NCI-H1436 (cell line): ENCODE results near the gene HES2.
"Not testable (repeated sequence)": the region's sequence is repeated elsewhere in the genome, so short reads cannot be mapped to it uniquely, and the experiment has no call there.

Source experiments
- DNase-seq: peaks from one replicate; lab custom pipeline; 2025; lab: John Stamatoyannopoulos, UW

Gene HES2

GRCh38 chr1:6419804-6420453, at the start of gene HES2:
Gene HES2 (minus strand): TSS chr1:6419919. CDS start chr1:6419820, 99 bp downstream.
- no peak for DNase-seq

GRCh38 chr1:6468729-6469461, 49.2 kb upstream of the HES2 start:
- DNase-seq: no peak

- no peak for DNase-seq
Measured at GRCh38 chr1:6467744-6468688, 48.3 kb upstream of the HES2 start.

- DNase-seq: no peak
Measured at GRCh38 chr1:6467224-6467623, 47.5 kb upstream of the HES2 start.

GRCh38 chr1:6466751-6467150, 47.0 kb upstream of the HES2 start:
- DNase-seq: no peak

GRCh38 chr1:6466023-6466422, 46.3 kb upstream of the HES2 start, which contains the start of gene TNFRSF25:
Gene TNFRSF25 (minus strand): TSS chr1:6466173. CDS start chr1:6466107, 66 bp downstream.
- DNase-seq: no peak

- no peak for DNase-seq
Measured at GRCh38 chr1:6465461-6466005, 45.8 kb upstream of the HES2 start.

GRCh38 chr1:6464915-6465314, 45.2 kb upstream of the HES2 start:
- no peak for DNase-seq

- DNase-seq: no peak
Measured at GRCh38 chr1:6464514-6464836, 44.8 kb upstream of the HES2 start.

DNA sequence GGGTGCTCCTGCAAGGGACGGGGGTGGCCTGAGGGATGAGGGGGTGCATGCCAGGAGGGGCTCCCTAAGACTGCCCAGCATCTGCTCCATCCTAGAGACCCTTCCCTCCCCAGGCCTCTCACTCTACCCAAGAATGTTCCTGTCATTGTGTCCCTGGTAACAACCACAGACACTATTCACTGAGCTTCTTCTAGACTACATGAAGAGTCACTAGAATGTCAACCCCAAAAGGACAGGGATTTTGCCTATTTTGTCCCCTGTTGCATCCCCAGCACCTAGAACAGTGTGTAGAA, 43.3 kb upstream of the HES2 start:
- DNase-seq: no peak

- no peak for DNase-seq
Measured at GRCh38 chr1:6462412-6463119, 42.8 kb upstream of the HES2 start.

DNA sequence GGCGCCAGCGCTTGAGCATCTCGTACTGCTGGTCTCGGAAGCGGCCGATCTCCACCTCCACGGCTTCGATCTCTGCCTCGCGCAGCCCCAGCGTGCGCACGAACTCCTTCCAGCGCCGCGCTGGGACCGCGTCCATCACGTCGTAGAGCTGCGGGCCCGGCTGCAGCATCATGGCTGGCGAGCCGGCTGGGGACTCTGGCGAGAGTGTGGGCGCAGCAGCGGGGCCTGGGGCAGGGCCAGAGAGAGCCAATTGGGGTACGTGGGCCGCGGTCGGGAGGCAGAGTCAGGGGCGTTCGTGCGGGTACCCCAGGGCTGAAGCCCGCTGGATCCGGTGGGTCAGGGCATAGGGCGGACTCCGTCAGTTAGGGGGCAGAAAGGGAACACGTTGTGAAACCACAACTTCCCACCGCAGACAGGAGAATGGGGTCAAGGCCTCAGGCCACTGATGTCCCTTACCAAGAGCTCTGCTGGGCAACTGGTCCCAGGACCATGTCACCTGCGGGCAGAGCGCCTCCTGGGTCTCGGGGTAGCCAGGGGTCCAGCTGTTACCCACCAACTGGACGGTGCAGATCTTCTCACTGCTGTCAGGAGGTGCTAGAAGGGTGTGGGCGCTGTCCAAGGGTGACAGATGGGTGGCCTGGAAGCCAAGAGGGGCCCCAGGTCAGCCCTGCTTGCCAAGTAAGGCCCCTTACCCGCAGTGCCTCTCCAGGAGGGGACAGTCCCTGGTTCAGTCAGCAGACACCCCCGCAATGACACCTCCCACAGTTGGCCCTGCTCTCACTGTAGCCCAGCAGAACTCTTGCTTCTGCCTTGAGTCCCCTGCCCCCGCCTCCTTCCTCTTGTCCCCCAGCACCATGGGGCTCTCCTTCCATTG, 42.1 kb upstream of the HES2 start:
- no peak for DNase-seq

- DNase-seq: no peak
Measured at GRCh38 chr1:6461051-6461530, 41.4 kb upstream of the HES2 start.

- no peak for DNase-seq
Measured at GRCh38 chr1:6460301-6461050, 40.8 kb upstream of the HES2 start.

DNA sequence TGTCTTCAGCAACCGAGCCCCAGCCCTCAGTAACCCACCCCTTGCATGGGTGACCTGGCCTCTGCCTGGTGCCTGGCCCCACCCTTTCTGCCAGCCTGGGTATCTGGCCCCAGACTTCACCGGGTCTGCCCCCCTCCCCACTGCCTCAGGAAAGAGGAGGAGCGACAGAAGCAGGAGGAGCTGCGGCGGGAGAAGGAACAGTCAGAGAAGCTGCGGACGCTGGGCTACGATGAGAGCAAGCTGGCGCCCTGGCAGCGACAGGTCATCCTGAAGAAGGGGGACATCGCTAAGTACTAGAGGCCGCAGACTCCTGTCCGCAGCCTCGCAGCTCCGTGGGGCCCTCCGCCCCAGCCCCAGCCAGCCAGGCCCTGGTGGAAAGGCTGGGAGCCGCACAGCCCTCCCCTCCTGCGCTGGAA, 40.1 kb upstream of the HES2 start:
- no peak for DNase-seq

DNA sequence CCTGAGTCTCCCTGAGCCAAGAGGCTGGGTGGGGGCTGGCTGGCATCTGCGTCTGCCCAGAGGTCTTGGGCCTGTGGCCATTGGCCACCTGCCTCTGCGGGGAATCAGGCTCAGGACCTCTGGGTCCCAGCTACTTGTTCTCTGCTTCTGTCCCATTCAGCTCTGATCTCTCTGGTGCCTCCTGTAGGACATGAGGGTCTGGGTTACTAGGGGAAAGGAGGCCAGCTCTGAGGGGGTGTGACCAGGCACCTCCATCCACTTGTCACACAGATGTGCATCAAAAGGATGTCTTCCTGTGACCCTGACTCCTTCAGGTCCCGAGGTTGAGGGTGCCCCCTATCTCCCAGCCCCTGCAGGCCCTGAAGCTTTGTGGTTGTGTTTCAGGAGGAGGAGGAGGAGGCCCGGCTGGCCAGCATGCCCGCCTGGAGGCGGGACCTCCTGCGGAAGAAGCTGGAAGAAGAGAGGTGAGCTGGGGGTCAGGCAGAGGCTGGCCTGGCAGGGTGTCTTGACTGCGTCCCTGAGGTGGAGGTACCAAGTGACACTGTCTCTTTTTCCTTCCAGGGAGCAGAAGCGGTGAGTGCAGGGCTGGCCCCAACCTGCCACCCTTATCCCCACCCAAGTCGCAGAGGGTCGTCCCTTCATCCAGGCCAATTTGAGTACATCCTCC, 37.2 kb upstream of the HES2 start:
- no peak for DNase-seq

DNA sequence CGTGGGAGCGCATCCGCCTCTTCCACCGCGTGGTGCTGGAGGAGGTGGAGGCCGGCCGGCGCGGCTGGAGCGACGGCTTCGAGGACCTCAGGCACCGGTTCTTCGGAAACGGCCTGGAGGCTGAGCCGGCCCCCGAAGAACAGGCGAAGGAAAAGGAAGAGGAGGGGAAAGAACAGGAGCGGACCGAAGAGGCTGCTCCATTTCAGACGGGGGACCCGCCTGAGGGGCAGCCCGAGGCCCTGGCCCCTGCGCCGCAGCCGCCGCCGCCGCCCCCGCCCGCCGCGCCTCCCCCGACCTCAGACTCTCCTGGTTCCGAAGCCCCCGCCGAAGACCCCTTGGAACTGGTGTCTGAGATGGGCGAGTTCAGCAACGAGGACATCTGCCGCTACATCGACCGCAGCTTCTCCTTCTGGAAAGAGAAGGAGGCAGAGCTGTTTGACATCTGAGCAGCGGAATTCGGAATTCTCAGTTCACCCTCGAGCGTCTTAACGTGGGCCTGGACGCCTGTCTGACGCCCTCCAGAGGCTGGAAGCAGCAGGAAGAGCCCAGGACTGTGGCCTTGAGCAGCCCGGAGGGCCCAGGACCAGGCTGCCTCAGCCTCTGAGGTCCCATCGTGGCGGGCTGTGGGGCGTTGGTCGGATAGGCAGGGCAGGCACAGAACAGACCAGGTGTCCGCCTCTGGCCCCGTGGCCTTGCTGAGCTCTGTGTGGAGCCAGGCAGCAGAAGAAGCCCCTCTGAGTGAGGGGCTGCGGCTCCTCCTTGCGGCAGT, 36.2 kb upstream of the HES2 start:
- not testable (repeated sequence) for DNase-seq

GRCh38 chr1:6454856-6455751, 35.4 kb upstream of the HES2 start:
- DNase-seq: no peak
